ENCODE results near the gene C16orf96. TPM values are rescaled to one million over a fixed set of nuclear protein-coding genes. Genes with fewer than 3 reads are reported as not detected.
A peak's percentile ranks its signal among the peaks of the same experiment; 100 is the strongest.

Gene C16orf96
- total RNA-seq, 1 donor, result not detected

DNA sequence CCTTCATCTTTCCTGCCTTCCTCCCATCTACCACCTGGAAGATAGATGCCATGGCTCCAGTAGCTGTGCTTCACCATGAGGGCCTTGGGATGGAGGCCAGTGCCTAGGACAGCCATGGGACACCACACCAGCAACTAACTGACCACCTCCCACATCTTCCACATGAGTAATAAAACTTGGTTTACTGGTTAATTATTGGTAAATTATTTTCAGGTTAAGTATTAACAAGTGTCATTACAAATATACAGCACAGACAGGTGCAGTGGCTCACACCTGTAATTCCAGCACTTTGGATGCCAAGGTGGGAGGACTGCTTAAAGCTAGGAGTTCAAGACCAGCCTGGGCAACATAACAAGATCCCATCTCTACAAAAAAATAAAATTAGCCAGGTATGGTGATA, 31.6 kb upstream of the C16orf96 start:
- DNase-seq (ENCODE audit: low read depth), result no peak
- H3K4me3 ChIP-seq (ENCODE audit: low read depth, low read length), result no peak overlapping the region
- TF ChIP-seq, protein P1, sequence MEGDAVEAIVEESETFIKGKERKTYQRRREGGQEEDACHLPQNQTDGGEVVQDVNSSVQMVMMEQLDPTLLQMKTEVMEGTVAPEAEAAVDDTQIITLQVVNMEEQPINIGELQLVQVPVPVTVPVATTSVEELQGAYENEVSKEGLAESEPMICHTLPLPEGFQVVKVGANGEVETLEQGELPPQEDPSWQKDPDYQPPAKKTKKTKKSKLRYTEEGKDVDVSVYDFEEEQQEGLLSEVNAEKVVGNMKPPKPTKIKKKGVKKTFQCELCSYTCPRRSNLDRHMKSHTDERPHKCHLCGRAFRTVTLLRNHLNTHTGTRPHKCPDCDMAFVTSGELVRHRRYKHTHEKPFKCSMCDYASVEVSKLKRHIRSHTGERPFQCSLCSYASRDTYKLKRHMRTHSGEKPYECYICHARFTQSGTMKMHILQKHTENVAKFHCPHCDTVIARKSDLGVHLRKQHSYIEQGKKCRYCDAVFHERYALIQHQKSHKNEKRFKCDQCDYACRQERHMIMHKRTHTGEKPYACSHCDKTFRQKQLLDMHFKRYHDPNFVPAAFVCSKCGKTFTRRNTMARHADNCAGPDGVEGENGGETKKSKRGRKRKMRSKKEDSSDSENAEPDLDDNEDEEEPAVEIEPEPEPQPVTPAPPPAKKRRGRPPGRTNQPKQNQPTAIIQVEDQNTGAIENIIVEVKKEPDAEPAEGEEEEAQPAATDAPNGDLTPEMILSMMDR (IDR thresholded peaks at IDR 0.05; ENCODE audit: insufficient read depth, low read depth, low read length), result no peak

DNA sequence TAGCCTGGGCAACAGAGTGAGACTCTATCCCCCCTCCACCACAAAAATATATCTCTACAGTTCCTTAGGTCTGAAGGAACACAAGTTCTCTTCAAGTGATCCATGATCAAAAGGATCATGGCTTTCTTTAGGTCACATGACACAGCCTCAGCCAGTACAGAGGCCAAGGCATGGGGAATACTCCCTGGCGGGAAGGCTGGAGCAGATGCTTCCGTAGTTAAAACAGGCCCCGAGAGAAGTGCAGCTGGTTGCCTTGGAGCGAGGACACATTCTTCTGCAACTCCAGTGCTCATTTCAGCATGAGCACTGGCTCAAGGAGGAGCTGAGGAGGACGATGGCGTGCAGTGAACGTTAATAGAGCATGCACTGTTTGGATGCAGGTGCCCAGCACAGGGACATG, 31.1 kb upstream of the C16orf96 start:
- DNase-seq (ENCODE audit: low read depth), result no peak
- TF ChIP-seq, protein P1 (IDR thresholded peaks at IDR 0.05; ENCODE audit: insufficient read depth, low read depth, low read length), result no peak
- H3K4me3 ChIP-seq (ENCODE audit: low read depth, low read length), result no peak overlapping the region

DNA sequence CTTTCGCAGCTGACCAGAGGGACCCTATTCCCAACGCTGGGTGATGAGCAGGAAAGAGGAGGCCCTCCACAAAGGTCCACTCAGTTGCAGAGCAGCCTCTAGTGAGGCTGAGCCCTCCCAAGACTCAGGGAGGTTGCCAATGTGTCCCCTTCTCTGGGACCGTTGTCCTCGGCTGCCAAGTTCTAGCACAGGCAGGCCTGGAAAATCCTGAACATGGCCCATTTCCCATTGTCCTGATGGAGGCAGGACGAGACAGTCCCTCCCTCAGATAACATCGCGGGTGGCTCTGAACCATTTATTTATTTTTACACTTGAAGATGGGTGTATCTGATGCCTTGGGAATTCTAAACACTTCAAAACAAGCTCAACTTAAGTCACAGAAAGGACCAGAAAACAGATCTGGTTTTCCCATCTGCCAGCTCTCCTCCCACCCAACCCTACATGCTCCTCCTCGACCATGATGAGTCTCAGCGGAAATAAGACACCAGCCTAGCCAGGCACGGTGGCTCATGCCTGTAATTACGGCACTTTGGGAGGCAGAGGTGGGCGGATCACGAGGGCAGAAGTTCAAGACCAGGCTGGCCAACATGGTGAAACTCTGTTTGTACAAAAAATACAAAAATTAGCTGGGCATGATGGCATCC, 30.4 kb upstream of the C16orf96 start:
- TF ChIP-seq, protein P1 (IDR thresholded peaks at IDR 0.05; ENCODE audit: insufficient read depth, low read depth, low read length), result no peak
- DNase-seq (ENCODE audit: low read depth), result peak; percentile 50
- no peak overlapping the region for H3K4me3 ChIP-seq (ENCODE audit: low read depth, low read length)

DNA sequence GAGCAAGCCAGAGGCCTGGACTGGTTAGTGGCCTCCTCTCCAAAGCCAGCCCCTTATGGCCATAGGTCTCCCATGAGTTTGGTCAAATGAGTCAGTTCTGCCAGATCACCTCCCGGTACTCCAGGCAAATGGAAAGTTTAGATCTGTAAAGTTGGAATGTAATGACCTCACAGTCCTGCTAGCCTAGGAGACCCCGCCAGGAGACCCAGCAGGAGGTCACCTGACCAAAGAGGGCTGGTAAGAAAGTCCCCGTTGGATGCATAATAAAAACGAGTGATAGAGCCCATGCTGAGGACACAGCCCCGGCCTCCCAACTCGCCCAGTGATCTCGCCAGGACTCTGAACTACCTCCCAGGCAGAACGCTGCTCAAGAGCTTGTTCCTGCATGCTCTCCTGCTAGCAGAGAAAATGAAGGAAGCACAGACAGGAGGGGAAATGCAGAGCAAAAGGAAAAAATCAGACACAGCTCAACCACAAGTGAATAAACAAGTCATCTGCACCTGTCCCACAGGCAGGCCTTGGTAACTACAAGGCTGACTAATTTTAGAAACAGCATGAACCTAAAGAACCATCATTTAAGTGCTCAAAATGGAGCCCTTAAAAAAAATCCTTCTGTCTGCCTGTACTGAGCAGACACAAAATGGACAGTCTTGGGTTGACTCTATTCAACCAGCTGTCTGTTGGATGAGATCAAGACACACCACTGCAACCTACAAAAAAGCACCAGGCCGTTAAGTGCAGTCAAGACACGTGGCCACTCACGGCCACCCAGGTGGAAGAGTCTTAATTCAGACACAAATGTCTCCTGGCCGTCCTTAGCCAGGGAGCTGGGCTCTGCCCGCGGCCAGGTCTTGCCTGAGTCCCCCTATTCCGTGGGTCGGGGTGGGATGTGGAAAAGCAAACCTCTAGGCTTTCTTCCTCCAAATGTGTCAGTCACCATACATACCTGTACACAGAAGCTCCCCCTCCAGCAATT, 26.8 kb upstream of the C16orf96 start:
- peak; percentile 71 for DNase-seq (ENCODE audit: low read depth)
- TF ChIP-seq, protein P1 (IDR thresholded peaks at IDR 0.05; ENCODE audit: insufficient read depth, low read depth, low read length), result no peak
- no peak overlapping the region for H3K4me3 ChIP-seq (ENCODE audit: low read depth, low read length)

DNA sequence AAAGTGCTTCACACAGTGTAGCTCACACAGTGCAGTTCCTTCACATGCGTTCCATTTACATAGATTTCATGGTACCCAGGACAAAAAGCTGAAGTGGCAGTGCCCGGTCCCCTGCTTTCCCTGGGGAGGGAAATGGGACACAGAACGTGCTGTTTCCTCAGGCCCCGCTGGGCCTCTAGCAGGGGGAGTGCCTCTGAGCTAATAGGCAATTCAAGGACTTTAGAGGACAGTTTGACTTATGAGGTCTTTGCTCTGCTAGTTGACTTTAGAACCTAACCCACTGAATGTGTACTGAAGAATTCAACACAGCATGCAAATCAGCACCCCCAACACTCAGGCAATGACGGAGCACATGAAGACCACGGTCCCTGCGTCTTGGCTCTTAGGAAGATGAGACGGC, 24.3 kb upstream of the C16orf96 start:
- no peak for DNase-seq (ENCODE audit: low read depth)
- H3K4me3 ChIP-seq (ENCODE audit: low read depth, low read length), result no peak overlapping the region
- TF ChIP-seq, protein P1 (IDR thresholded peaks at IDR 0.05; ENCODE audit: insufficient read depth, low read depth, low read length), result no peak

DNA sequence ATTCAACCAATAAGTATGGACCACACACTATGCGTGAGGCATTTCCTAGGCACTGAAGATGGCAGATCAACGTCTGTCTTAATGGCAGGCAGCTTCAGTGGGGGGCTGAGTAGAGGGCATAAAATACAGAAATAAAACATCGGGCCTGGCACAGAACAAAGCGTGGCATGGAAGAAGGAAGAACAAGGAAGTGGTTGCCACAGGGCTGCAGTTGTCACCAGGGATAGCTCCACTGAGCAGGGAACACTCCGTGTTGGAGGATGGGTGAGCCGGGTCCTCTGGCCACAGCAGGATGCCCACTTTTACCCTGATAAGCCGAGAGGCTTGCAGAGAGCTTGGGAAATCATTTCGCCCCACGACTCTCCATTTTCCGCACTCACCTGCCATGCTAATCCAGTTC, 23.9 kb upstream of the C16orf96 start:
- TF ChIP-seq, protein P1 (IDR thresholded peaks at IDR 0.05; ENCODE audit: insufficient read depth, low read depth, low read length), result no peak
- no peak overlapping the region for H3K4me3 ChIP-seq (ENCODE audit: low read depth, low read length)
- no peak for DNase-seq (ENCODE audit: low read depth)

All from fibroblast of villous mesenchyme (primary cell).